DOHH2 (cell line): Measurements from ENCODE around the gene LLGL1.

Experiments used
- H3F3A ChIP-seq: fragments of 200-600 bp; sonication (generic), shearing (Covaris generic); 2 replicates; pipeline ENCODE4 v1.6.0; 2016; ENCODE audit warnings: antibody characterized with exemption, mild to moderate bottlenecking; ENCODE audit not compliant: control insufficient read depth, insufficient read depth
- H3K27ac ChIP-seq: fragments of 200-600 bp; sonication (generic); 2 replicates; pipeline ENCODE4 v1.5.1; 2014; ENCODE audit warnings: low read depth, mild to moderate bottlenecking, low read length, moderate library complexity
- H3K27me3 ChIP-seq: fragments of 200-600 bp; sonication (generic); 2 replicates; pipeline ENCODE4 v1.6.1; 2014; ENCODE audit warnings: mild to moderate bottlenecking, low read length, mixed read lengths; ENCODE audit not compliant: control insufficient read depth
- H3K36me3 ChIP-seq: fragments of 200-600 bp; sonication (generic); 2 replicates; pipeline ENCODE4 v1.6.1; 2014; ENCODE audit warnings: mild to moderate bottlenecking, low read length, moderate library complexity, mixed read lengths; ENCODE audit not compliant: control insufficient read depth
- H3K4me1 ChIP-seq: fragments of 200-600 bp; sonication (generic); 2 replicates; pipeline ENCODE4 v1.6.1; 2014; ENCODE audit warnings: mild to moderate bottlenecking, low read length, mixed read lengths; ENCODE audit not compliant: control insufficient read depth
- H3K4me2 ChIP-seq: fragments of 200-600 bp; sonication (generic); 2 replicates; pipeline ENCODE4 v1.6.0; 2014; ENCODE audit warnings: mild to moderate bottlenecking, low read length, moderate library complexity
- H3K4me3 ChIP-seq: fragments of 200-600 bp; sonication (generic); 2 replicates; pipeline ENCODE4 v1.5.1; 2014; ENCODE audit warnings: mild to moderate bottlenecking, low read length, mixed read lengths
- H3K79me2 ChIP-seq: fragments of 200-600 bp; sonication (generic); 2 replicates; pipeline ENCODE4 v1.6.1; 2014; ENCODE audit warnings: mild to moderate bottlenecking, low read length, mixed read lengths; ENCODE audit not compliant: control insufficient read depth
- H3K9me2 ChIP-seq: fragments of 200-600 bp; sonication (generic); replicated peaks from 2 replicates; pipeline ENCODE4 v1.6.1; 2014; ENCODE audit warnings: mild to moderate bottlenecking, low read length, mixed read lengths; ENCODE audit not compliant: control insufficient read depth
- H3K9me3 ChIP-seq: fragments of 200-600 bp; sonication (generic); 2 replicates; pipeline ENCODE4 v1.6.1; 2014; ENCODE audit warnings: antibody characterized with exemption, low read length, mixed read lengths; ENCODE audit not compliant: control insufficient read depth, insufficient read depth
- H4K20me1 ChIP-seq: fragments of 200-600 bp; sonication (generic); 2 replicates; pipeline ENCODE4 v1.6.0; 2014; ENCODE audit warnings: low read depth, mild to moderate bottlenecking, antibody characterized with exemption, low read length, moderate library complexity; ENCODE audit not compliant: control insufficient read depth, insufficient read depth
- EZH2phosphoT487 ChIP-seq: fragments of 200-600 bp; sonication (generic); IDR thresholded peaks from 2 replicates; pipeline ENCODE4 v1.6.1; 2017; ENCODE audit warnings: borderline replicate concordance, mild to moderate bottlenecking, antibody characterized with exemption, low read length, moderate library complexity, mixed read lengths
- TF ChIP-seq, protein P1 (sequence below): fragments of 200-600 bp; sonication (generic); IDR thresholded peaks from one replicate; pipeline ENCODE4 v1.5.1; 2014; ENCODE audit warnings: antibody characterized with exemption, mild to moderate bottlenecking, low read depth, low read length; ENCODE audit not compliant: poor library complexity, severe bottlenecking

LLGL1 gene

DNA sequence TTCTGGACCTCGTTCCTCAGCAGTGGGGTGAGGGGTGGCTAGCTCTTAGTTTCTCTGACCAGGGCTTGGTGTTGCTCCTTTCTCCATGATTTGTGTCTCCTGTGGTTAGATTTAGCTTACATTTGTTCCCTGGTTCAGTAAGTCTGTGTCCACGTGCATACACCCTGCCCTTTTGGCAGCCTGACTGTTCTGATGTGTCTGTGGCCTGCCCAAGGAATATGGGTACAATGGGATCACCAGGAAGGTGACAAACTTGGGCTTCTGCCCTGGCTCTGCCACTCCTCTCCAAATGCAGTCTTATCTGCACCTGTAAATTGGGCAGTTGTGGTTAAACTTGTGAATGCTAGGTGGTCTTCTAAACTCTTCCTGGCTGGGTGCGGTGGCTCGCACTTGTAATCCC is 24.3 kb upstream of the LLGL1 start:
- peaks cover 18% of the 10 kb centered on the region; the same call in 1 of the 2 replicates for H4K20me1 ChIP-seq
- no peaks in the 10 kb centered on the region for H3K9me3 ChIP-seq
- TF ChIP-seq, protein P1, sequence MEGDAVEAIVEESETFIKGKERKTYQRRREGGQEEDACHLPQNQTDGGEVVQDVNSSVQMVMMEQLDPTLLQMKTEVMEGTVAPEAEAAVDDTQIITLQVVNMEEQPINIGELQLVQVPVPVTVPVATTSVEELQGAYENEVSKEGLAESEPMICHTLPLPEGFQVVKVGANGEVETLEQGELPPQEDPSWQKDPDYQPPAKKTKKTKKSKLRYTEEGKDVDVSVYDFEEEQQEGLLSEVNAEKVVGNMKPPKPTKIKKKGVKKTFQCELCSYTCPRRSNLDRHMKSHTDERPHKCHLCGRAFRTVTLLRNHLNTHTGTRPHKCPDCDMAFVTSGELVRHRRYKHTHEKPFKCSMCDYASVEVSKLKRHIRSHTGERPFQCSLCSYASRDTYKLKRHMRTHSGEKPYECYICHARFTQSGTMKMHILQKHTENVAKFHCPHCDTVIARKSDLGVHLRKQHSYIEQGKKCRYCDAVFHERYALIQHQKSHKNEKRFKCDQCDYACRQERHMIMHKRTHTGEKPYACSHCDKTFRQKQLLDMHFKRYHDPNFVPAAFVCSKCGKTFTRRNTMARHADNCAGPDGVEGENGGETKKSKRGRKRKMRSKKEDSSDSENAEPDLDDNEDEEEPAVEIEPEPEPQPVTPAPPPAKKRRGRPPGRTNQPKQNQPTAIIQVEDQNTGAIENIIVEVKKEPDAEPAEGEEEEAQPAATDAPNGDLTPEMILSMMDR = no peak
- no peak for TF ChIP-seq EZH2phosphoT487
- no peaks in the 10 kb centered on the region for H3K4me1 ChIP-seq
- no peaks in the 10 kb centered on the region for H3K27me3 ChIP-seq
- peaks cover 81% of the 10 kb centered on the region for H3K79me2 ChIP-seq
- H3K4me3 ChIP-seq = no peak overlapping the region
- peaks cover 76% of the 10 kb centered on the region for H3K36me3 ChIP-seq
- no peak overlapping the region for H3K4me2 ChIP-seq
- H3K9me2 ChIP-seq = no peaks in the 10 kb centered on the region
- H3K27ac ChIP-seq = no peak overlapping the region
- no peaks in the 10 kb centered on the region for H3F3A ChIP-seq

DNA sequence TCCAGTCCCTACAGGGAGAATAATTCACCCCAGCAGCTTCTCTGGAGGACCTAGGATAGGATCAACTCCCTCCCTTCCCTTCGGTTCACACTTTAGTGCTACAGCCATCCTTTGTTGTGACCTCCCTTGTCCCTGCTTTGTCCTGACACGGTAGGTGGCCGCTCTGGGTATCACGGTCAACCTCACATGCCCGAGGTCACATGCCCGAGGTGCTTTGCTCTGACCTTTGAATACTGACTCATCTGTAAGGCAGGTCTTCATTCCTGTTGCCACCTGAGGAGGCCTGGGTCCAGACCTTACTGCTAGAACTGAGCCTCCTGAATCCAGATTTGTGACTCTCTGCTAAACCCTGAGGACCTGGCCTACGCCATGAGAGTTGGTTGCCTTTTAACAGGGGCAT is 22.1 kb upstream of the LLGL1 start:
- no peaks in the 10 kb centered on the region for H3K27me3 ChIP-seq
- no peaks in the 10 kb centered on the region for H3K4me1 ChIP-seq
- no peaks in the 10 kb centered on the region for H3F3A ChIP-seq
- TF ChIP-seq, protein P1 = no peak
- no peak for TF ChIP-seq EZH2phosphoT487
- no peaks in the 10 kb centered on the region for H3K9me3 ChIP-seq
- H3K4me2 ChIP-seq = no peak overlapping the region
- no peak overlapping the region for H3K27ac ChIP-seq
- H4K20me1 ChIP-seq = peaks cover 18% of the 10 kb centered on the region; the same call in 1 of the 2 replicates
- H3K4me3 ChIP-seq = no peak overlapping the region
- H3K9me2 ChIP-seq = no peaks in the 10 kb centered on the region
- H3K36me3 ChIP-seq = peaks cover 74% of the 10 kb centered on the region
- peaks cover 60% of the 10 kb centered on the region for H3K79me2 ChIP-seq

DNA sequence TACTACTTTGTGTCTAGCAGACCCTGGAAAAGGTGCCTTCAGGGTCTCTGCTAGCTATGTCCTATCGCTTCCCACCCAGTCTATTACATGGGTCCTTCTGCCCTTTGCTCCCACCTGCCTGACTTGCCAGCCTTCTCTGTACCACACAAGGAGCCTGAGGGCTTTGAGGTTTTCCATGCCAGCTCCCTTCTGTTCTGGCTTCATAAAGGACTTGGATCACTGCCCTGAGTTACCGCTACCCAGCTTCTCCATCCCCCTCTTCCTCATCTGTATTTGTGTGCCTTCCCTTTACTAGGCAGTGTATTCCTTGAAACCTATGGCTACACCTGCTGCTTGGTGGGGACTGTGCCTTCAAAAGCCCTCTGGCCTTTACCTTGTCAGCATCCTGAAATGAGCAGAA is 19.6 kb upstream of the LLGL1 start:
- no peaks in the 10 kb centered on the region for H3F3A ChIP-seq
- peaks cover 72% of the 10 kb centered on the region for H3K36me3 ChIP-seq
- H3K4me2 ChIP-seq = no peak overlapping the region
- no peaks in the 10 kb centered on the region for H3K27me3 ChIP-seq
- TF ChIP-seq, protein P1 = no peak
- TF ChIP-seq EZH2phosphoT487 = no peak
- H3K4me3 ChIP-seq = no peak overlapping the region
- H4K20me1 ChIP-seq = peaks cover 9% of the 10 kb centered on the region; the same call in 1 of the 2 replicates
- no peaks in the 10 kb centered on the region for H3K4me1 ChIP-seq
- peaks cover 36% of the 10 kb centered on the region for H3K79me2 ChIP-seq
- no peaks in the 10 kb centered on the region for H3K9me2 ChIP-seq
- no peaks in the 10 kb centered on the region for H3K9me3 ChIP-seq
- no peak overlapping the region for H3K27ac ChIP-seq
